ENCODE data around the gene ZNF549.
A peak's percentile ranks its signal among the peaks of the same experiment; 100 is the strongest.

ZNF549 gene

GRCh38 chr19:57559404-57560025, 32.4 kb downstream of the ZNF549 start, which contains the start of gene ZNF550 (continued):
- TF ChIP-seq, protein P1, sequence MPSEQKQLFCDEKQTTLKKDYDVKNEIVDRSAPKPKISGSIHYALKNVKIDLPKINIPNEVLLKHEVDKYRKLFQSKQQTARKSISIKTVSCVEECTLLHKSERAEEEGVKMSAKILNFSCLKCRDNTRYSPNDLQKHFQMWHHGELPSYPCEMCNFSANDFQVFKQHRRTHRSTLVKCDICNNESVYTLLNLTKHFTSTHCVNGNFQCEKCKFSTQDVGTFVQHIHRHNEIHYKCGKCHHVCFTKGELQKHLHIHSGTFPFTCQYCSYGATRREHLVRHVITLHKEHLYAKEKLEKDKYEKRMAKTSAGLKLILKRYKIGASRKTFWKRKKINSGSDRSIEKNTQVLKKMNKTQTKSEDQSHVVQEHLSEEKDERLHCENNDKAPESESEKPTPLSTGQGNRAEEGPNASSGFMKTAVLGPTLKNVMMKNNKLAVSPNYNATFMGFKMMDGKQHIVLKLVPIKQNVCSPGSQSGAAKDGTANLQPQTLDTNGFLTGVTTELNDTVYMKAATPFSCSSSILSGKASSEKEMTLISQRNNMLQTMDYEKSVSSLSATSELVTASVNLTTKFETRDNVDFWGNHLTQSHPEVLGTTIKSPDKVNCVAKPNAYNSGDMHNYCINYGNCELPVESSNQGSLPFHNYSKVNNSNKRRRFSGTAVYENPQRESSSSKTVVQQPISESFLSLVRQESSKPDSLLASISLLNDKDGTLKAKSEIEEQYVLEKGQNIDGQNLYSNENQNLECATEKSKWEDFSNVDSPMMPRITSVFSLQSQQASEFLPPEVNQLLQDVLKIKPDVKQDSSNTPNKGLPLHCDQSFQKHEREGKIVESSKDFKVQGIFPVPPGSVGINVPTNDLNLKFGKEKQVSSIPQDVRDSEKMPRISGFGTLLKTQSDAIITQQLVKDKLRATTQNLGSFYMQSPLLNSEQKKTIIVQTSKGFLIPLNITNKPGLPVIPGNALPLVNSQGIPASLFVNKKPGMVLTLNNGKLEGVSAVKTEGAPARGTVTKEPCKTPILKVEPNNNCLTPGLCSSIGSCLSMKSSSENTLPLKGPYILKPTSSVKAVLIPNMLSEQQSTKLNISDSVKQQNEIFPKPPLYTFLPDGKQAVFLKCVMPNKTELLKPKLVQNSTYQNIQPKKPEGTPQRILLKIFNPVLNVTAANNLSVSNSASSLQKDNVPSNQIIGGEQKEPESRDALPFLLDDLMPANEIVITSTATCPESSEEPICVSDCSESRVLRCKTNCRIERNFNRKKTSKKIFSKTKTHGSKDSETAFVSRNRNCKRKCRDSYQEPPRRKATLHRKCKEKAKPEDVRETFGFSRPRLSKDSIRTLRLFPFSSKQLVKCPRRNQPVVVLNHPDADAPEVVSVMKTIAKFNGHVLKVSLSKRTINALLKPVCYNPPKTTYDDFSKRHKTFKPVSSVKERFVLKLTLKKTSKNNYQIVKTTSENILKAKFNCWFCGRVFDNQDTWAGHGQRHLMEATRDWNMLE (tag by site-specific recombination; conservative IDR thresholded peaks at IDR 0.05; ENCODE audit: low read depth) = peak; percentile 91
- 0 out of 2 replicates have a peak, but pooled peaks have one; percentile 35 for TF ChIP-seq ZEB2 (tag by site-specific recombination; IDR thresholded peaks at IDR 0.05)
- TF ChIP-seq IKZF3 (tag by site-specific recombination; IDR thresholded peaks at IDR 0.05) = no peak
- no peak for TF ChIP-seq ZNF530 (tag by site-specific recombination; IDR thresholded peaks at IDR 0.05; ENCODE audit: low read depth)
- TF ChIP-seq PBX3 (CRISPR knock-in tag; IDR thresholded peaks at IDR 0.05) = peak; percentile 86
- peak; percentile 74 for TF ChIP-seq ZBTB26 (tag by site-specific recombination; optimal IDR thresholded peaks at IDR 0.05)
- peak; percentile 52 for TF ChIP-seq ZNF600 (tag by site-specific recombination; IDR thresholded peaks at IDR 0.05)
- TF ChIP-seq ZNF48 (tag by site-specific recombination; IDR thresholded peaks at IDR 0.05) = no peak
- no peak for TF ChIP-seq GLI4 (tag by site-specific recombination; IDR thresholded peaks at IDR 0.05)
- TF ChIP-seq ZNF791 (tag by site-specific recombination; IDR thresholded peaks at IDR 0.05) = no peak
- TF ChIP-seq ZBTB8A (tag by site-specific recombination; IDR thresholded peaks at IDR 0.05) = no peak
- no peak for TF ChIP-seq MZF1 (tag by site-specific recombination; IDR thresholded peaks at IDR 0.05; ENCODE audit: borderline replicate concordance)
- 0 out of 2 replicates have a peak, but pooled peaks have one; percentile 15 for TF ChIP-seq ZNF785 (tag by site-specific recombination; IDR thresholded peaks at IDR 0.05)
- 0 out of 2 replicates have a peak, but pooled peaks have one; percentile 9 for TF ChIP-seq ZNF660 (tag by site-specific recombination; IDR thresholded peaks at IDR 0.05)
- peak; percentile 27; the same call in 1 of the 2 replicates for TF ChIP-seq ZNF629 (tag by site-specific recombination; IDR thresholded peaks at IDR 0.05)
- TF ChIP-seq ZNF18 (tag by site-specific recombination; IDR thresholded peaks at IDR 0.05) = no peak
- TF ChIP-seq, protein P2, sequence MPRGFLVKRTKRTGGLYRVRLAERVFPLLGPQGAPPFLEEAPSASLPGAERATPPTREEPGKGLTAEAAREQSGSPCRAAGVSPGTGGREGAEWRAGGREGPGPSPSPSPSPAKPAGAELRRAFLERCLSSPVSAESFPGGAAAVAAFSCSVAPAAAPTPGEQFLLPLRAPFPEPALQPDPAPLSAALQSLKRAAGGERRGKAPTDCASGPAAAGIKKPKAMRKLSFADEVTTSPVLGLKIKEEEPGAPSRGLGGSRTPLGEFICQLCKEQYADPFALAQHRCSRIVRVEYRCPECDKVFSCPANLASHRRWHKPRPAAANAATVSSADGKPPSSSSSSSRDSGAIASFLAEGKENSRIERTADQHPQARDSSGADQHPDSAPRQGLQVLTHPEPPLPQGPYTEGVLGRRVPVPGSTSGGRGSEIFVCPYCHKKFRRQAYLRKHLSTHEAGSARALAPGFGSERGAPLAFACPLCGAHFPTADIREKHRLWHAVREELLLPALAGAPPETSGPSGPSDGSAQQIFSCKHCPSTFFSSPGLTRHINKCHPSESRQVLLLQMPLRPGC (tag by site-specific recombination; IDR thresholded peaks at IDR 0.05) = no peak
- TF ChIP-seq, protein P3, sequence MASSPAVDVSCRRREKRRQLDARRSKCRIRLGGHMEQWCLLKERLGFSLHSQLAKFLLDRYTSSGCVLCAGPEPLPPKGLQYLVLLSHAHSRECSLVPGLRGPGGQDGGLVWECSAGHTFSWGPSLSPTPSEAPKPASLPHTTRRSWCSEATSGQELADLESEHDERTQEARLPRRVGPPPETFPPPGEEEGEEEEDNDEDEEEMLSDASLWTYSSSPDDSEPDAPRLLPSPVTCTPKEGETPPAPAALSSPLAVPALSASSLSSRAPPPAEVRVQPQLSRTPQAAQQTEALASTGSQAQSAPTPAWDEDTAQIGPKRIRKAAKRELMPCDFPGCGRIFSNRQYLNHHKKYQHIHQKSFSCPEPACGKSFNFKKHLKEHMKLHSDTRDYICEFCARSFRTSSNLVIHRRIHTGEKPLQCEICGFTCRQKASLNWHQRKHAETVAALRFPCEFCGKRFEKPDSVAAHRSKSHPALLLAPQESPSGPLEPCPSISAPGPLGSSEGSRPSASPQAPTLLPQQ (tag by site-specific recombination; IDR thresholded peaks at IDR 0.05) = peak; percentile 48
- TF ChIP-seq ZFP37 (tag by site-specific recombination; IDR thresholded peaks at IDR 0.05) = 0 out of 2 replicates have a peak, but pooled peaks have one; percentile 29
- TF ChIP-seq SP3 (tag by site-specific recombination; IDR thresholded peaks at IDR 0.05) = peak; percentile 90
- no peak for TF ChIP-seq ZNF26 (tag by site-specific recombination; IDR thresholded peaks at IDR 0.05)
